ENCODE measurements around the gene SMDT1.

DNA sequence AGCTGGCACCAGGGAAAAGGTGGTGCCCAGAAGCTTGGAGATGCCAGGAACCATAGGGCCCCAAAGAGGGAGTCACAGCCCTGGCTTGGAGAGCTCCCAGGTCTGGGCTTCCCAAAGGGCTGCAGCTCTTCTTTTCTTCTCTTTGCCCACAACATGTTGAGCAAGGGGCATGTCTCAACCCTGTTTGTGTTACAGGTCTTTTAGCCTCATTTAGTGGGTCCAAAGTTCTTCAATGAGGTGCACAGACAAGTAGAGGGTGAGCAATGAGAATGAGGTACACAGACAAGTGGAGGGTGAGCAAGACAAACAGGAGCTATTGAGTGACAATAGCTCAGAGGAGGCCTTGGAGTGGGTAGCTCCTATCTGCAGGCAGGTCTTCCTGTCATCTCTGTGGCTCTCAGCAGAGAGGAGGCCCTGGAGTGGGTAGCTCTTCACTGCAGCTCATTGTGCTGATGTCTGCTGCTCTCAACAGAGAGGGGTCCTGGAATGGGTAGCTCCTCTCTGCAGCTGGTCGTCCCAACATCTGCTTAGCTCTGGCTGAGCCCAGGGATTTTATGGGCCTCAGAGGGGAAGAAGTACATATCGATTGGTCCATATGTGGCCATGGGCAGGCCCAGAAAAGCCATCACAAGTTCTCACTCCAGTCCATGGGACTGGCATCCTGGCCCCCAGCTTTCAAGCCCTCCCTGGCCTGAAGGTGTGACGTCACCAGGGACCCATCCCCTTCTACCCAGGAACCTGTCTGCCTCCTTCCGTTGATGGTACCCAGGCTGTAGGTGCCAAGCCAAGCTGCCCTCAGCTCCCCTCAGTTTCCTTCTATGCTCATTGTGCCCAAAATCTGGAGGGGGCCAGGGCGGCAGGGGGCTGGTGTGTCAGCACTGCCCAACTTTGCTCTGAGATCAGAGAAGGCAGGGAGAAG is 46.0 kb upstream of the SMDT1 start:
- no peak for TF ChIP-seq EZH2 (IDR thresholded peaks at IDR 0.05; ENCODE audit: insufficient read depth, poor library complexity, severe bottlenecking)
- no peak for TF ChIP-seq EZH2phosphoT487 (IDR thresholded peaks at IDR 0.05; ENCODE audit: insufficient read depth, low read depth)

All from GM23248 (cell line).